H1 (cell line): Measurements from ENCODE around the gene TRIM62.

Experiments used
- ASH2L ChIP-seq: fragments of 200-600, 300-600 bp; sonication (generic); IDR thresholded peaks from one replicate; pipeline ENCODE4 v1.7.1; 2017; ENCODE audit warnings: low read length
- CTCF ChIP-seq, 3 experiments: IDR thresholded peaks; 1 replicate in 2 of 3; 2 replicates in 1 of 3; pipeline versions ENCODE4 v1.5.1 to v1.6.1; 2011; ENCODE audit warnings: low read length in 3 of 3, mild to moderate bottlenecking in 3 of 3, inconsistent platforms in 2 of 3, low read depth in 1 of 3, moderate library complexity in 1 of 3; ENCODE audit not compliant: insufficient read depth in 1 of 3; ENCODE audit errors: control extremely low read depth in 1 of 3
- EGR1 ChIP-seq: IDR thresholded peaks from 2 replicates; pipeline ENCODE4 v1.6.1; 2011; ENCODE audit warnings: low read depth, low read length, borderline replicate concordance
- EP300 ChIP-seq, 2 experiments: IDR thresholded peaks; 1 replicate in 1 of 2; 2 replicates in 1 of 2; pipeline ENCODE4 v1.6.1; 2011 to 2012; ENCODE audit warnings: low read depth in 2 of 2, low read length in 2 of 2, mild to moderate bottlenecking in 2 of 2, borderline replicate concordance in 1 of 2, inconsistent platforms in 1 of 2, moderate library complexity in 1 of 2
- FOSL1 ChIP-seq: IDR thresholded peaks from 2 replicates; pipeline ENCODE4 v1.6.1; 2011; ENCODE audit warnings: mild to moderate bottlenecking, low read depth, low read length, moderate library complexity; ENCODE audit not compliant: insufficient read depth
- KDM5A ChIP-seq: fragments of 200-600 bp; IDR thresholded peaks from 2 replicates; pipeline ENCODE4 v1.7.1; 2012; ENCODE audit warnings: mild to moderate bottlenecking, low read length, inconsistent platforms, mixed read lengths
- POLR2A ChIP-seq, 2 experiments: IDR thresholded peaks; 1 replicate in 1 of 2; 2 replicates in 1 of 2; pipeline ENCODE4 v1.6.1; 2011; ENCODE audit warnings: low read depth in 2 of 2, low read length in 2 of 2, mild to moderate bottlenecking in 2 of 2; ENCODE audit errors: control extremely low read depth in 1 of 2
- POLR2AphosphoS5 ChIP-seq: IDR thresholded peaks from 2 replicates; pipeline ENCODE4 v1.6.1; 2011; ENCODE audit warnings: low read depth, low read length
- RAD21 ChIP-seq, 2 experiments: IDR thresholded peaks in 1 of 2; conservative IDR thresholded peaks in 1 of 2; 2 replicates each; pipeline ENCODE4 v1.6.1; 2011; ENCODE audit warnings: low read depth in 2 of 2, low read length in 2 of 2, improper control_type of control experiment in 1 of 2, inconsistent platforms in 1 of 2, mild to moderate bottlenecking in 1 of 2, moderate library complexity in 1 of 2
- RFX5 ChIP-seq: IDR thresholded peaks from 2 replicates; pipeline ENCODE4 v1.6.1; 2011; ENCODE audit warnings: low read depth, low read length, improper control_type of control experiment, borderline replicate concordance
- SP1 ChIP-seq: IDR thresholded peaks from 2 replicates; pipeline ENCODE4 v1.6.1; 2011; ENCODE audit warnings: low read depth, low read length
- SP2 ChIP-seq: IDR thresholded peaks from 2 replicates; pipeline ENCODE4 v1.6.1; 2012; ENCODE audit warnings: mild to moderate bottlenecking, low read length, inconsistent platforms

- TF ChIP-seq KDM5A (no peak), CTCF (IDR thresholded peaks at IDR 0.05; ENCODE audit: control extremely low read depth in 1 of 3, insufficient read depth in 1 of 3, low read depth in 1 of 3, low read length in 3 of 3) (no peak), SP1 (no peak), FOSL1 (no peak), POLR2A (IDR thresholded peaks at IDR 0.05; ENCODE audit: control extremely low read depth in 1 of 2, low read depth in 2 of 2, low read length in 2 of 2) (no peak), RAD21 (IDR thresholded peaks at IDR 0.05 in 1 of 2, conservative IDR thresholded peaks at IDR 0.05 in 1 of 2; ENCODE audit: low read depth in 2 of 2, low read length in 2 of 2) (no peak), ASH2L (no peak), SP2 (no peak), EGR1 (no peak), RFX5 (no peak), EP300 (IDR thresholded peaks at IDR 0.05; ENCODE audit: borderline replicate concordance in 1 of 2, low read depth in 2 of 2, low read length in 2 of 2) (no peak), POLR2AphosphoS5 (no peak)
These were observed 85.4 kb downstream of the TRIM62 start for GRCh38 chr1:33096363-33097005.
